WTC11 (cell line): ENCODE results near the gene ZP3.
"Not testable (repeated sequence)": the region's sequence is repeated elsewhere in the genome, so short reads cannot be mapped to it uniquely, and the experiment has no call there.

Experiments
- ATF2 ChIP-seq: sonication (generic); formaldehyde crosslinking; IDR thresholded peaks from 2 replicates; pipeline ENCODE4 v1.8.1; 2022; ENCODE audit warnings: low read depth, missing genetic modification reagents, borderline replicate concordance
- CTCF ChIP-seq: fragments of 200-600 bp; IDR thresholded peaks from 2 replicates; pipeline ENCODE4 v1.8.0; 2022; ENCODE audit warnings: antibody characterized with exemption
- E2F4 ChIP-seq: sonication (generic); formaldehyde crosslinking; IDR thresholded peaks from 2 replicates; pipeline ENCODE4 v1.8.1; 2022; ENCODE audit warnings: low read depth, mild to moderate bottlenecking, moderate library complexity, missing genetic modification reagents, borderline replicate concordance
- ESRRA ChIP-seq: sonication (generic); formaldehyde crosslinking; IDR thresholded peaks from 2 replicates; pipeline ENCODE4 v1.8.1; 2022; ENCODE audit warnings: mild to moderate bottlenecking, missing genetic modification reagents, borderline replicate concordance
- HMGA2 ChIP-seq: fragments of 250-450 bp; sonication (Bioruptor Pico); IDR thresholded peaks from 2 replicates; pipeline ENCODE4 v1.4.0; 2021; ENCODE audit warnings: mild to moderate bottlenecking, moderate library complexity
- NFATC4 ChIP-seq: fragments of 250-450 bp; sonication (Bioruptor Pico); IDR thresholded peaks from 2 replicates; pipeline ENCODE4 v1.9.0; 2021; ENCODE audit warnings: mild to moderate bottlenecking
- NFYB ChIP-seq: sonication (generic); formaldehyde crosslinking; conservative IDR thresholded peaks from 2 replicates; pipeline ENCODE4 v1.8.0; 2022; ENCODE audit warnings: low read depth, missing genetic modification reagents
- PREB ChIP-seq: sonication (generic); formaldehyde crosslinking; IDR thresholded peaks from 2 replicates; pipeline ENCODE4 v1.8.1; 2022; ENCODE audit warnings: mild to moderate bottlenecking, missing genetic modification reagents, moderate library complexity, borderline replicate concordance
- ZBTB21 ChIP-seq: sonication (generic); formaldehyde crosslinking; IDR thresholded peaks from 2 replicates; pipeline ENCODE4 v1.8.1; 2023; ENCODE audit warnings: mild to moderate bottlenecking, missing genetic modification reagents, borderline replicate concordance

GRCh38 chr7:76442664-76443446, 18.1 kb downstream of the ZP3 start:
- not testable (repeated sequence) for TF ChIP-seq ESRRA (CRISPR knock-in tag); CTCF; E2F4 (CRISPR knock-in tag); ATF2 (CRISPR knock-in tag); PREB (CRISPR knock-in tag); ZBTB21; NFATC4; NFYB (CRISPR knock-in tag); HMGA2 (CRISPR knock-in tag)
